ENCODE measurements around the gene PSMB5. TPM values are rescaled to one million over a fixed set of nuclear protein-coding genes. Genes with fewer than 3 reads are reported as not detected.

The PSMB5 gene
- total and polyA plus RNA-seq, 3 donors from 2014 or later, result 97.2 to 145 (median 123) TPM

- Histone ChIP-seq H3K27ac (no peak overlapping the region), H3K9me3 (no peaks in the 10 kb centered on the region), H3K4me3 (no peak overlapping the region), H3K36me3 (ENCODE audit: low read depth, missing control alignments) (no peaks in the 10 kb centered on the region), H3K27me3 (no peaks in the 10 kb centered on the region), H3K4me1 (peaks cover 36% of the 10 kb centered on the region)
- no peak for TF ChIP-seq POLR2A (IDR thresholded peaks at IDR 0.05)
- TF ChIP-seq CTCF (IDR thresholded peaks at IDR 0.05), result no peak
- intact Hi-C loops (cut with DNase I; ENCODE audit: low total_unique reads), result no loop called here
- 73 to 76% methylated on average over 9 to 14 of the region's 14 CpGs for WGBS, 2 donors
- DNase-seq, result no peak
Measured at GRCh38 chr14:23067847-23068788, 33.4 kb upstream of the PSMB5 start.

GRCh38 chr14:23066855-23067744, 32.4 kb upstream of the PSMB5 start:
- TF ChIP-seq POLR2A (IDR thresholded peaks at IDR 0.05) (no peak), CTCF (IDR thresholded peaks at IDR 0.05) (no peak)
- 81 to 91% methylated on average over 23 of the region's 23 CpGs for WGBS, 2 donors
- H3K36me3 ChIP-seq (ENCODE audit: low read depth, missing control alignments), result no peaks in the 10 kb centered on the region
- no peaks in the 10 kb centered on the region for H3K27me3 ChIP-seq
- H3K9me3 ChIP-seq, result no peaks in the 10 kb centered on the region
- no peak overlapping the region for H3K27ac ChIP-seq
- peaks cover 37% of the 10 kb centered on the region for H3K4me1 ChIP-seq
- intact Hi-C loops (cut with DNase I; ENCODE audit: low total_unique reads), result no loop called here
- no peak for DNase-seq
- H3K4me3 ChIP-seq, result no peak overlapping the region

- TF ChIP-seq CTCF (IDR thresholded peaks at IDR 0.05) (no peak), POLR2A (IDR thresholded peaks at IDR 0.05) (no peak)
- peaks cover 32% of the 10 kb centered on the region for H3K4me1 ChIP-seq
- no peak overlapping the region for H3K4me3 ChIP-seq
- DNase-seq, result no peak
- intact Hi-C loops (cut with DNase I; ENCODE audit: low total_unique reads), result no loop called here
- WGBS, 2 donors, result 75 to 86% methylated on average over 3 of the region's 3 CpGs
- no peaks in the 10 kb centered on the region for H3K9me3 ChIP-seq
- H3K36me3 ChIP-seq (ENCODE audit: low read depth, missing control alignments), result no peaks in the 10 kb centered on the region
- no peaks in the 10 kb centered on the region for H3K27me3 ChIP-seq
- no peak overlapping the region for H3K27ac ChIP-seq
Measured at GRCh38 chr14:23066368-23066767, 31.7 kb upstream of the PSMB5 start.

GRCh38 chr14:23063601-23064000, 28.9 kb upstream of the PSMB5 start:
- 82 to 89% methylated on average over 5 of the region's 5 CpGs for WGBS, 2 donors
- no peaks in the 10 kb centered on the region for H3K27me3 ChIP-seq
- no peak for TF ChIP-seq POLR2A (IDR thresholded peaks at IDR 0.05)
- H3K27ac ChIP-seq, result no peak overlapping the region
- intact Hi-C loops (cut with DNase I; ENCODE audit: low total_unique reads), result no loop called here
- no peaks in the 10 kb centered on the region for H3K9me3 ChIP-seq
- H3K4me1 ChIP-seq, result peaks cover 10% of the 10 kb centered on the region
- no peaks in the 10 kb centered on the region for H3K36me3 ChIP-seq (ENCODE audit: low read depth, missing control alignments)
- DNase-seq, result no peak
- H3K4me3 ChIP-seq, result no peak overlapping the region

- Histone ChIP-seq H3K27ac (peak overlapping the region in 1 of 2 donors; percentile 26), H3K4me1 (peaks cover 9% of the 10 kb centered on the region), H3K9me3 (no peaks in the 10 kb centered on the region), H3K27me3 (no peaks in the 10 kb centered on the region), H3K4me3 (no peak overlapping the region), H3K36me3 (ENCODE audit: low read depth, missing control alignments) (no peaks in the 10 kb centered on the region)
- intact Hi-C loops (cut with DNase I; ENCODE audit: low total_unique reads), result no loop called here
- WGBS, 2 donors, result 30 to 38% methylated on average over 4 of the region's 4 CpGs
- TF ChIP-seq POLR2A (IDR thresholded peaks at IDR 0.05), result no peak
- TF ChIP-seq CTCF (IDR thresholded peaks at IDR 0.05), result no peak
- peak; percentile 81 for DNase-seq
Measured at GRCh38 chr14:23062002-23062401, 27.3 kb upstream of the PSMB5 start.
